ENCODE results near the gene VPS16.

DNA sequence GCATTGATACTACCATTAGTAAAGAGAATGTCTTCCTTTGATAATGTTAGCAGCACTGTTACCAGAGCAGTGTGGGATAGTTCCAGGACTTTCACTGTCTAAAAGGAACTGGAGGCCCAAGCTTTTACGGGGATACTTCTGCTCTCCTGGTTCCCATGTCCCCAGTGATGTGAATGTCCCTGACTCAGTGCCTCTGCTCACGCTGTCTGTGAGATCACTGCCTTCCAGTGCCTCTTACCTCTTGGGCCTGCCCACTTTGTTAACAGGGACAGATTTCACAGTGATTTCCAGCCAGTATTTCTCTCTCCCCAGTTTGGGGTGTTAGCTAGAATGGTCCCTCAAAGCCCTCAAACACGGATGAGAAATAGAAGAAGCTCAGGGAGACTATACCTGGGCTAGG is 47.2 kb downstream of the VPS16 start:
- TF ChIP-seq, protein P1, sequence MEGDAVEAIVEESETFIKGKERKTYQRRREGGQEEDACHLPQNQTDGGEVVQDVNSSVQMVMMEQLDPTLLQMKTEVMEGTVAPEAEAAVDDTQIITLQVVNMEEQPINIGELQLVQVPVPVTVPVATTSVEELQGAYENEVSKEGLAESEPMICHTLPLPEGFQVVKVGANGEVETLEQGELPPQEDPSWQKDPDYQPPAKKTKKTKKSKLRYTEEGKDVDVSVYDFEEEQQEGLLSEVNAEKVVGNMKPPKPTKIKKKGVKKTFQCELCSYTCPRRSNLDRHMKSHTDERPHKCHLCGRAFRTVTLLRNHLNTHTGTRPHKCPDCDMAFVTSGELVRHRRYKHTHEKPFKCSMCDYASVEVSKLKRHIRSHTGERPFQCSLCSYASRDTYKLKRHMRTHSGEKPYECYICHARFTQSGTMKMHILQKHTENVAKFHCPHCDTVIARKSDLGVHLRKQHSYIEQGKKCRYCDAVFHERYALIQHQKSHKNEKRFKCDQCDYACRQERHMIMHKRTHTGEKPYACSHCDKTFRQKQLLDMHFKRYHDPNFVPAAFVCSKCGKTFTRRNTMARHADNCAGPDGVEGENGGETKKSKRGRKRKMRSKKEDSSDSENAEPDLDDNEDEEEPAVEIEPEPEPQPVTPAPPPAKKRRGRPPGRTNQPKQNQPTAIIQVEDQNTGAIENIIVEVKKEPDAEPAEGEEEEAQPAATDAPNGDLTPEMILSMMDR (IDR thresholded peaks at IDR 0.05): no peak
- no peak for TF ChIP-seq POLR2AphosphoS5 (IDR thresholded peaks at IDR 0.05)
- no peak for TF ChIP-seq POLR2A (IDR thresholded peaks at IDR 0.05)

All from suprapubic skin (tissue), 4 donors.